GM12892 (cell line): Measurements from ENCODE around the gene DBN1.
A peak's percentile ranks its signal among the peaks of the same experiment; 100 is the strongest.

Source experiments
- DNase-seq: peaks from one replicate; pipeline ENCODE4 v3.0.0; 2011; ENCODE audit not compliant: insufficient read length
- FAIRE-seq: peaks from 2 replicates; lab custom pipeline; 2011; peaks lifted over from hg19 to GRCh38; lab: Jason Lieb, UNC
- POLR2A ChIP-seq: IDR thresholded peaks from 2 replicates; pipeline ENCODE4 v1.6.1; 2011; ENCODE audit warnings: low read depth, low read length, control low read depth
- POLR2AphosphoS5 ChIP-seq: IDR thresholded peaks from 2 replicates; pipeline ENCODE4 v1.6.1; 2011; ENCODE audit warnings: low read depth, low read length, control low read depth
- TAF1 ChIP-seq: IDR thresholded peaks from 2 replicates; pipeline ENCODE4 v1.6.1; 2011; ENCODE audit warnings: low read depth, mild to moderate bottlenecking, control low read depth, low read length, borderline replicate concordance

The DBN1 gene

GRCh38 chr5:177432143-177432838 lies 41.1 kb downstream of the DBN1 start:
- DNase-seq: no peak
- no peak for FAIRE-seq
- TF ChIP-seq POLR2A: no peak
- no peak for TF ChIP-seq TAF1
- TF ChIP-seq POLR2AphosphoS5: no peak

DNA sequence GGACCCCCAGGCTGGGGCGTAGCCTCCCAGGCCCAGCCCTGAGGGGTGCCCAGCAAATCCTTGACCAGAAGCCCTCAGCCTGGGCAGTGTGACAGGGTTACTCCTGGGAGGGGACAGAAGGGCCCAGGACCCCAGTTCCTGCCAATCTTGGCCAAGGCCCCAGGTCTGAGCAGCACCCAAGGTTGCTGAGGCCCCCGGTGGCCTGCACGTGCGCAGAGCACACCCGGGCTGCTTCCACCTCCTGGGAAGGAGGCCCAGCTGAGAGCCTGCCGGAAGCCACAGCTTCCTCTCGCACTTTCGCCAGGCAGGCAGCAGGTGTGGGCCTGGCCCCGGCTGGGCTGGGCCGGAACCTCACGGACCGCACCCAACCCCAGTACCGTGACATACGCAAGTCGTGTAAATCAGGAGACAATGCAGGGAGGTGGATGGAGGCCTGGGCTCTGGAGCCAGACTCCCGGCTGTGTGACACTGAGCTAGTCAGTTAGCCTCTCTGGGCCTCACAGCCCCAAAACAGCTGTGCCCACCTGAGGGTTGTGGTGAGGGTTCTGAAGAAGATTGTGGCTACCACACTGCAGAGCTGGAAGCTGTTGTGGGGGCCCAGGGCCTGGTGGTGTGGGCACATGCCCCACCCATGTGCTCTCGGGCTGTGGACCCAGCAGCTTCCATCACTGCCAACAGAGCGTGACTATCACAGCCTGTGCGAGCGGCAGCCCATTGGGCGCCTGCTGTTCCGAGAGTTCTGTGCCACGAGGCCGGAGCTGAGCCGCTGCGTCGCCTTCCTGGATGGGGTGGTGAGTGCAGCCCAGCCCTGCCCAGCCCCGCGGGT lies 41.9 kb downstream of the DBN1 start:
- DNase-seq (peak; percentile 77), FAIRE-seq (peak; percentile 99)
- TF ChIP-seq TAF1 (0 out of 2 replicates have a peak, but pooled peaks have one; percentile 34), POLR2A (peak; percentile 63; the same call in 1 of the 2 replicates), POLR2AphosphoS5 (peak; percentile 83)

- no peak for TF ChIP-seq TAF1
- TF ChIP-seq POLR2A: no peak
- no peak for TF ChIP-seq POLR2AphosphoS5
- DNase-seq (no peak), FAIRE-seq (peak; percentile 62)
These were observed 42.5 kb downstream of the DBN1 start for GRCh38 chr5:177430972-177431316.

DNA sequence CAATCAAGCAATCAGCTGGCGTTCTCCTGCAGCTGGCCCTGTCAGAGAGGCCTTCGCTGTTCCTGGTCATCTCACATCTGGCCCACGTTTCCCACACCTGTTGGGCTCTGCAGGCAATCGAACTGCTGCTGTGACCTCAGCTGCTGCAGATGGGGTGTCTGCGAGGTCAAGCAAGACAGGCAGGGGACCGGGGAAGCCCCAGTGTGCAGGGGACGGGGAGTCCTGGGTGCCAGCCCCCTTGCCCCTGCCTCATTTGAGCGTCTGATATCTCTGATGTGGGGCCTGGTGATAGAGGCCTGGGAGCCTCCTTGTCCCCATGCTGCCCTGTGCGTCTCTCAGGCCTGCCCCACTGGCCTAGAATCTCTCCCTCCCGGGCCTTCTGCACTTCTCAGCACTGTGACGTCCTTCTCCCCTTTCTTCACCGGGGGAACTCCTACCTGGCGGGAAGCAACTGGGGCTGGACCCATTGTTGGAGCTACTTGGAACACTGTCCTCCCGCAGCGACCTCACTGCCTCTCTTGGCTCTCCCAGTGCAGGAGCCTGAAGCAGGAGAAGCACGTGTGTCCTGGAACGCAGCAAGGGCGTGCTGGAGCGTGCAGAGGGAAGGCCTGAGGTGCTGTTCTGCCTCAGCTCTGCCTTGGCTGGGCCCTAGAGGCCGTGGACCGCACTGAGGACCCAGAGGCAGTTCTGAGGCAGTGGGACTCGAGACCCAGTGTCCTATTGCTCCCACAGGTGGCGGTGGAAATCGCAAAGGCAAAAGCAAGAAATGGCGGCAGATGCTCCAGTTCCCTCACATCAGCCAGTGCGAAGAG lies 43.1 kb downstream of the DBN1 start:
- TF ChIP-seq POLR2A: no peak
- TF ChIP-seq POLR2AphosphoS5: 0 out of 2 replicates have a peak, but pooled peaks have one; percentile 14
- DNase-seq: no peak
- FAIRE-seq: peak; percentile 62

GRCh38 chr5:177429248-177430040 lies 44.0 kb downstream of the DBN1 start:
- TF ChIP-seq POLR2AphosphoS5 (peak; percentile 20; the same call in 1 of the 2 replicates), TAF1 (no peak)
- FAIRE-seq (peak; percentile 94), DNase-seq (no peak)

DNA sequence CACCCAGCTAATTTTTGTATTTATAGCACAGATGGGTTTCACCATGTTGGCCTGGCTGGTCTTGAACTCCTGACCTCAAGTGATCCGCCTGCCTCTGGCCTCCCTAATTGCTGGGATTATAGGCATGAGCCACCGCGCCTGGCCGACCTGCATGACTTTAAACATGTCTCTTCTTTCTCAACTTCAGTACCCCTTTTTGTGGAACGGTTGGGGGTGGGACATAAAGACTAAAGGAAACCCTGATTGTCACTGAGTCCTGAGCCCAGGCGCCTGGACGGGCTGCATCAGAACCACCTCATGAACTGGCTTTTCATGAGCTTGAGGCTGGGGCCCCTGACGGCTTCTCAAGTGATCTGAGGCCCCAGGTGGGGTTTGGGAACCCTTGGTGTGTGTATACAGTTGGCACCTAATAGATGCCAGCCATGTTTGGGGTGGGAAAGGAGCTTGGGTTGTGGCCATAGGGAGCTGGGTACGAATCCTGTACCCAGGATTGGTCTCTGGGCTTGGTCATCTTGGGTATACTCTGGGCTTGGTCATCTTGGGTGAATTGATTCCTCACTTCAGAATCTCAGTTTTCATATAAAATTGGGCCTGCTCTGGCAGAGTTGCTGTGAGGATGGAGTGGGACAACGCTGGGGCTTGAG lies 44.7 kb downstream of the DBN1 start:
- no peak for FAIRE-seq
- no peak for DNase-seq
- no peak for TF ChIP-seq TAF1
- TF ChIP-seq POLR2A: no peak
- TF ChIP-seq POLR2AphosphoS5: no peak

GRCh38 chr5:177427919-177428573 lies 45.4 kb downstream of the DBN1 start:
- DNase-seq: no peak
- no peak; the same call in 1 of the 2 replicates for TF ChIP-seq POLR2AphosphoS5
- peak; percentile 22; the same call in 1 of the 2 replicates for TF ChIP-seq POLR2A
- peak; percentile 27 for FAIRE-seq

- FAIRE-seq: no peak
- TF ChIP-seq POLR2A: no peak
- TF ChIP-seq POLR2AphosphoS5: no peak; the same call in 1 of the 2 replicates
- TF ChIP-seq TAF1: no peak
- DNase-seq: no peak
These were observed 46.1 kb downstream of the DBN1 start for GRCh38 chr5:177427211-177427822.

GRCh38 chr5:177426566-177427210 lies 46.7 kb downstream of the DBN1 start, which contains the start of gene GRK6:
Gene GRK6, plus strand, starts transcription at chr5:177426676. Its CDS starts 170 bp downstream, at chr5:177426846.
- TF ChIP-seq TAF1 (peak; percentile 24; the same call in 1 of the 2 replicates), POLR2A (peak; percentile 75), POLR2AphosphoS5 (no peak)
- FAIRE-seq: peak; percentile 74
- no peak for DNase-seq
